ENCODE results near the gene NR4A3.

The NR4A3 gene

GRCh38 chr9:99796231-99796630 lies 25.5 kb upstream of the NR4A3 start:
- TF ChIP-seq POU6F1 (CRISPR knock-in tag; IDR thresholded peaks at IDR 0.05; ENCODE audit: borderline replicate concordance, low read depth) (no peak), PATZ1 (CRISPR knock-in tag; IDR thresholded peaks at IDR 0.05; ENCODE audit: borderline replicate concordance) (no peak), OSR1 (CRISPR knock-in tag; IDR thresholded peaks at IDR 0.05) (no peak), GLIS3 (CRISPR knock-in tag; IDR thresholded peaks at IDR 0.05) (no peak), ESRRG (CRISPR knock-in tag; IDR thresholded peaks at IDR 0.05) (no peak), ZNF565 (CRISPR knock-in tag; conservative IDR thresholded peaks at IDR 0.05; ENCODE audit: low read depth) (no peak)
- no peak for ATAC-seq

DNA sequence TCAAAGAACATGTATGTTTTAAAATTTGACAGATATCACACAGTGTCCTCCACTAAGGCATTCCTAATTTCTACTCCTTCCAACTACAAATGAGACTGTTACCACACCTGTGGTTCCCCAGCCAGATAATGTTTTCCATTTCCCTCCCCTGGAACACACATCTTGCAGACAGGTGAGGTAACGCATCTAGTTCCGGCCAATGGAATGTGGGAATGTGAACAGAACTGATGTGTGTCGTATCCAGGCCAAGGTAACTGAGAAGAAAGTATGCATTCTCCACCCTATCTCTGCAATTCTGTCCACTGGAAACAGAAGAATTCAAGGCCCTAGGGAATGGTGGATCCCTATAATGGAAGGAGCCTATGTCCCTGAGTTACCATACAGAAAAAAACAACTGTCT lies 19.9 kb upstream of the NR4A3 start:
- ATAC-seq: no peak
- TF ChIP-seq BACH2 (CRISPR knock-in tag; IDR thresholded peaks at IDR 0.05; ENCODE audit: borderline replicate concordance): no peak
- no peak for TF ChIP-seq PATZ1 (CRISPR knock-in tag; IDR thresholded peaks at IDR 0.05; ENCODE audit: borderline replicate concordance)
- TF ChIP-seq CREB5 (CRISPR knock-in tag; IDR thresholded peaks at IDR 0.05; ENCODE audit: low read depth): no peak
- TF ChIP-seq ZNF8 (CRISPR knock-in tag; IDR thresholded peaks at IDR 0.05): no peak
- no peak for TF ChIP-seq ZFP30 (CRISPR knock-in tag; IDR thresholded peaks at IDR 0.05)
- TF ChIP-seq, protein P1, sequence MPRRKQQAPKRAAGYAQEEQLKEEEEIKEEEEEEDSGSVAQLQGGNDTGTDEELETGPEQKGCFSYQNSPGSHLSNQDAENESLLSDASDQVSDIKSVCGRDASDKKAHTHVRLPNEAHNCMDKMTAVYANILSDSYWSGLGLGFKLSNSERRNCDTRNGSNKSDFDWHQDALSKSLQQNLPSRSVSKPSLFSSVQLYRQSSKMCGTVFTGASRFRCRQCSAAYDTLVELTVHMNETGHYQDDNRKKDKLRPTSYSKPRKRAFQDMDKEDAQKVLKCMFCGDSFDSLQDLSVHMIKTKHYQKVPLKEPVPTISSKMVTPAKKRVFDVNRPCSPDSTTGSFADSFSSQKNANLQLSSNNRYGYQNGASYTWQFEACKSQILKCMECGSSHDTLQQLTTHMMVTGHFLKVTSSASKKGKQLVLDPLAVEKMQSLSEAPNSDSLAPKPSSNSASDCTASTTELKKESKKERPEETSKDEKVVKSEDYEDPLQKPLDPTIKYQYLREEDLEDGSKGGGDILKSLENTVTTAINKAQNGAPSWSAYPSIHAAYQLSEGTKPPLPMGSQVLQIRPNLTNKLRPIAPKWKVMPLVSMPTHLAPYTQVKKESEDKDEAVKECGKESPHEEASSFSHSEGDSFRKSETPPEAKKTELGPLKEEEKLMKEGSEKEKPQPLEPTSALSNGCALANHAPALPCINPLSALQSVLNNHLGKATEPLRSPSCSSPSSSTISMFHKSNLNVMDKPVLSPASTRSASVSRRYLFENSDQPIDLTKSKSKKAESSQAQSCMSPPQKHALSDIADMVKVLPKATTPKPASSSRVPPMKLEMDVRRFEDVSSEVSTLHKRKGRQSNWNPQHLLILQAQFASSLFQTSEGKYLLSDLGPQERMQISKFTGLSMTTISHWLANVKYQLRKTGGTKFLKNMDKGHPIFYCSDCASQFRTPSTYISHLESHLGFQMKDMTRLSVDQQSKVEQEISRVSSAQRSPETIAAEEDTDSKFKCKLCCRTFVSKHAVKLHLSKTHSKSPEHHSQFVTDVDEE (CRISPR knock-in tag; IDR thresholded peaks at IDR 0.05): no peak
- no peak for TF ChIP-seq GLIS3 (CRISPR knock-in tag; IDR thresholded peaks at IDR 0.05)
- TF ChIP-seq ZFP3 (CRISPR knock-in tag; IDR thresholded peaks at IDR 0.05): no peak
- no peak for TF ChIP-seq SNAI2 (CRISPR knock-in tag; IDR thresholded peaks at IDR 0.05)
- no peak for TF ChIP-seq TOX (CRISPR knock-in tag; IDR thresholded peaks at IDR 0.05; ENCODE audit: borderline replicate concordance)
- TF ChIP-seq ISL1 (CRISPR knock-in tag; IDR thresholded peaks at IDR 0.05): no peak
- TF ChIP-seq PPARA (CRISPR knock-in tag; IDR thresholded peaks at IDR 0.05; ENCODE audit: borderline replicate concordance): no peak
- TF ChIP-seq OSR1 (CRISPR knock-in tag; IDR thresholded peaks at IDR 0.05): no peak

GRCh38 chr9:99803694-99804093 lies 18.0 kb upstream of the NR4A3 start:
- no peak for ATAC-seq
- TF ChIP-seq SNAI2 (CRISPR knock-in tag; IDR thresholded peaks at IDR 0.05): no peak
- no peak for TF ChIP-seq ESRRG (CRISPR knock-in tag; IDR thresholded peaks at IDR 0.05)

DNA sequence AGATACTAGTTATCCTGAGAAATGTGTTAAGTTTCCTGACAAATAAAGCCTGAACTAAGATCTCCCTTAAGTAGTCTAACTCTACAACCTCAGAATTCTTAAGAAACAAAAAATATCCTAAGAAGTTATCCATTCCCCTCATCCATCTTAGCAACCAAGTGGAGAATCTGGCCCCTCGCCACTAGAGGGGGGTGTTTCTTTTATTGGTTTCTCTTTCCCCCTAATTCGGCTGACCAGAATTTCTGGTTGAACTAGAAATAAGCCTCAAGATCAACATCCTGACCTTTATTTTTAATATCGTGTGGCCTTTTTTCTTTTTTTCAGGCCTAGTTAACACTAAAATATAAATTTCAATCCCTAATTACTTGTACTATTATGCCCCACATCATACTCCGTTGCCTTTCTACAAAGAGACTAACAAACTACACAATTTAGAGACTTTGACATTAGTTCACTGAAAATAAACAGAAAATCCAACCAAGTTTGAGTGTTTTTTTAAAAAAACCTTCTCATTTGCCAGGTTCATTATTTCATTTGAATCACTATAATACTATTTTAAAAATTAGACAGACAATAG lies 14.3 kb upstream of the NR4A3 start:
- ATAC-seq: peak; percentile 85
- TF ChIP-seq ZNF70 (CRISPR knock-in tag; IDR thresholded peaks at IDR 0.05): no peak
- no peak for TF ChIP-seq CSDC2 (CRISPR knock-in tag; IDR thresholded peaks at IDR 0.05)
- TF ChIP-seq, protein P2, sequence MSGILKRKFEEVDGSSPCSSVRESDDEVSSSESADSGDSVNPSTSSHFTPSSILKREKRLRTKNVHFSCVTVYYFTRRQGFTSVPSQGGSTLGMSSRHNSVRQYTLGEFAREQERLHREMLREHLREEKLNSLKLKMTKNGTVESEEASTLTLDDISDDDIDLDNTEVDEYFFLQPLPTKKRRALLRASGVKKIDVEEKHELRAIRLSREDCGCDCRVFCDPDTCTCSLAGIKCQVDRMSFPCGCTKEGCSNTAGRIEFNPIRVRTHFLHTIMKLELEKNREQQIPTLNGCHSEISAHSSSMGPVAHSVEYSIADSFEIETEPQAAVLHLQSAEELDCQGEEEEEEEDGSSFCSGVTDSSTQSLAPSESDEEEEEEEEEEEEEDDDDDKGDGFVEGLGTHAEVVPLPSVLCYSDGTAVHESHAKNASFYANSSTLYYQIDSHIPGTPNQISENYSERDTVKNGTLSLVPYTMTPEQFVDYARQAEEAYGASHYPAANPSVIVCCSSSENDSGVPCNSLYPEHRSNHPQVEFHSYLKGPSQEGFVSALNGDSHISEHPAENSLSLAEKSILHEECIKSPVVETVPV (CRISPR knock-in tag; IDR thresholded peaks at IDR 0.05): no peak
- no peak for TF ChIP-seq BACH2 (CRISPR knock-in tag; IDR thresholded peaks at IDR 0.05; ENCODE audit: borderline replicate concordance)
- TF ChIP-seq, protein P1 (CRISPR knock-in tag; IDR thresholded peaks at IDR 0.05): no peak
- TF ChIP-seq PATZ1 (CRISPR knock-in tag; IDR thresholded peaks at IDR 0.05; ENCODE audit: borderline replicate concordance): no peak

All from SK-N-SH treated with all-trans-retinoic acid at 6 μM for 48 hours (cell line).